HG02678 (cell line): Measurements from ENCODE around the gene ACVR1.

ENCODE experiments used
- ATAC-seq: cut with Tn5 transposase; IDR thresholded peaks from one replicate; pipeline ENCODE4 v1.9.1; 2021; ENCODE audit warnings: mild to moderate bottlenecking, moderate library complexity; ENCODE audit not compliant: unreplicated experiment

ACVR1 gene

DNA sequence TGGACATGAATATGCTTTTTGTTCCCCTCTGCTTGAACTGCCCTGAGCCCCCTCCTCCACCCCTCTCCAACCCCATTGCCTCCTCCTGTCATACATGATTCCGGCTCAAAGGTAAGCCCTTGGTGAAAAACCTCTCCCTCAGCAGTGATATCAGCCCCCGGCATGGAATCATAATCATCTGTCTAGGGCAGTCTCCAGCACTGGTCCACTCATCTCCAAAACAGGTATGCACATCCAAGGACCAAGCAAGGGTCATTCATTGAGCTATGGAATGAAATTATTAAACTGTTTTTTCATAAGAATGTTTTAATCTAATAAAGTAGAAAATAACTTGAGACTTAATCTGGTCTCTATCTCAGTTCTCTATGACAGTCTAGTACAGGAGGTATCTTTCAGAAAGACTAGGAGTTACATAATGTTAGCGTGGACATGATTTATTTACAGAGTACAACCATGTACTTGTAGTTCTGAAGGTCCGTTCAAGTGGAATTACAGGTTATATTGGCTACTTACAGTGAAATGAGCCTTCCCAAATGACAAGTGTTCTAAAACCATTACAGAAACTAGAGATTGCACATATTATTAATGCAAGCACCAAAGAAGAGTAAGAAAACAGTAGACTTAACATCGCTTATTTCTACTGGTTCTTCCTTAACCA lies 75.2 kb downstream of the ACVR1 start:
- no peak for ATAC-seq

DNA sequence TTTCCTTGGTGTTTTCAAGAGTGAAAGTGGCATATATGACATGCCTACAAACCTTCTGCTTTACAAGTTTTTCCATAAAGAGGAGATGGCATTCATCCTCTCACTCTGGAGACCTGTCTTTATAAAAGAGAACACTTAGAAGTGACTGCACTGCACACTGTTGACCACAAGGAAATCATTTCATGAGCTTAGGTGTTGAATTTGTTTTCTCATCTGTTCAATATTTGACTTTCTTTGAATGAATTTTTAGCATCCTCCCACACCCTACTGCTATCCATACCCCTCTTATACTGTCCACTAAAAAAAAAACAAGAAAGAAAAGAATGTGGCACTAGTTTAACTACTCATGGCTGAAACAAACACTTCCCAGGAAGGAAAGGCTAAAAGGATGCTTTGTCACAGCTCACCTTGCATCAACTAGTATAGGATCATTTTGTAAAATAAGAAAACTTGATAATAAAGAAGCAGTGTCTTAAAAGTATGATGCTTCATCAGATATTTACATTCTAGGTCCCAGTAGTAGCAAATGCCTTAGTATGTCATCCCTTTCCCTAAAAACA lies 83.0 kb downstream of the ACVR1 start:
- no peak for ATAC-seq

DNA sequence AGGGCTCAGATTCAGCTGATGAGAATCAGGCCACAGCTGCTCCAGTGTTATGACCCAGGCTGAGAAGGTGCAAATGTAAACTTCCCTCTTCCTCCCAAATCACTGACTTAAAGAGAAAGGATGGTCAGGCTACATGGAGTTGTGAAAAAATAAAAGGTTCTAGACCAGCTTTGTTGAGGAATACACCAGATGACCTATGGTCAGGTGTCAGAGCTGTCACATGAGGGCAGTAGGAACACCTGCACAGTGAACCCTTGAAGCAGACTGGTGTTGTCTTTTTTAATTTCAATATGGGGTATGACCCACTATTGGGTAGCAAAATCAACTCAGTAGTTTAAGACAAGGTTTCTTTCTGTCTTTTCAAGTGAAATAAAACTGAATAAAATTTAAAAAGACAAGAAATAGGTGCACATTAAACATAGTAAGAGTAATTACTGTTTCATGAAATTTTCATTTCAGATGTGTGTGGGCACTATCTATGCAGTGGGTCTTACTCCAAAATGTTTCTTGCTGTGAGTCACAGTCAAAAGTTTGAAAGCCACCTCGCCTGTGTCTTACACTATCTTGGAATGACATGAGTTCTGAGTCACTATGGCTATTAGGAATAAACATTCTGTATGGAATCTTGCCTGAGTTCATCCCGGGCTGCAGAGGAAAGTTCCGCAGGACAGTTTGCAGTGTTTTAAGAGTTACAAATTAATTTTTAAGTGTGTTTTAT lies 83.6 kb downstream of the ACVR1 start:
- no peak for ATAC-seq

DNA sequence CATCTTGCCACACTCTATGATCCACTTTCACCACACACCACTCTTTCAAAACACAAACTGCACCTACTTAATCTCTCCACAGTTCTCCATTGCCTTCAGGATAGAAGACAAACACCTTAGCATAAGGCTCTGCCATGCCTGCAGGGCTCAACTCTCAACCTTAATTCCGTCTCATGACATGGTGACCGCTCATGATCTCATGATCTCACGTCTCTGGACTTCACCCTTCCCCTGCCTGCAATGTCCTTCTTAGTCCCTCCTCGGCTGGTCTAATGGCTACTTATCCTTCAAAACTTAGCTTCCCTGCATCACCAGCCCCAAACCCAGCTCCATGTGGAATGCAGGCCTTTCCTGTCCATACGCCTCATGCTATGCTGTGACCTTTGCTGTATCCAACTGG lies 85.3 kb downstream of the ACVR1 start:
- no peak for ATAC-seq

DNA sequence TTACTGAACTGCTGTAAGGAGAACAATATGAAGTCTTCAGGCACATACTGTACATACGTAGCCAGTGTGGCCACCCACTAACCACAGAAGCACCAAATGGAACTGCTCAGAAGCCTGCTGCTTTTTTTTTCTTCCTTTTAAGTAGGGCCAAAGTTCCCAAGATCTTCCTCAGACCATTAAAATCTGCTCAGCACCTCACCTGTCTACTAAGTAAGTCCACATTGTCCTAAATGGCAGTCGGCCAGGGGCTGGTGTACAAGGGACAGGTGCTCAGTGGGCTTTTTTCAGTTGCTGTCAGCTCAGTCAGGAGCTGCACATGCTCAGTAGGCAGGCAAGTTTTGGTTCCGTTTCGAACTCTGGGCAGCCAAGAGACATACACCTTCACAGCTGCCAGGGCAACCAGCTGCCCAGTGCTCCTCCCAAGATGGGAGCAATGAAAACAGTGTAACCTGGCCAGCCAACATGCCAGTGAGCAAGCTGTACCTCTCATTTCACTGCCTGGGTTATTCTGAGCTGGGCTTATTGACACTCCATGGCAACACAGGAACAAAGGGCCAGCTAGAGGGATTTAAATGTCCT lies 86.1 kb downstream of the ACVR1 start:
- ATAC-seq, result no peak

DNA sequence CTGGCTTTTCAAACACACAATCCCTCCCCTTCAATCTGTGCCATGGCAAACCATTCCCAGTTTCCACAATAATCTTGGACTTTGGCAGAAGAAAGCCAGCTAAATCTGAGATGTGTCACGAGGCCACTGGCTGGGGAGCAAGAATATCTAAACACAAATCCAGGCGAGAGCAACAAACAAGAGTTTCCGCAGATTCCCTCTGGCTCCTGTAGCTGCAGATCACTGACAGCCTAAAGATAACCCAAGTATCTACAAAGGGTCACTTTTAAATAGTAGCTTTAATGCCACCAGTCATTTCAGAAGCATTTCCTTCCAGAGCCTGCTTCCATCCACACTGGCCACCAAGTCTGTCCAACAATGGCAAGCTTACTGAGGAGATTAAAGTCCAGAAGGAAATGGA lies 86.9 kb downstream of the ACVR1 start:
- ATAC-seq, result no peak

DNA sequence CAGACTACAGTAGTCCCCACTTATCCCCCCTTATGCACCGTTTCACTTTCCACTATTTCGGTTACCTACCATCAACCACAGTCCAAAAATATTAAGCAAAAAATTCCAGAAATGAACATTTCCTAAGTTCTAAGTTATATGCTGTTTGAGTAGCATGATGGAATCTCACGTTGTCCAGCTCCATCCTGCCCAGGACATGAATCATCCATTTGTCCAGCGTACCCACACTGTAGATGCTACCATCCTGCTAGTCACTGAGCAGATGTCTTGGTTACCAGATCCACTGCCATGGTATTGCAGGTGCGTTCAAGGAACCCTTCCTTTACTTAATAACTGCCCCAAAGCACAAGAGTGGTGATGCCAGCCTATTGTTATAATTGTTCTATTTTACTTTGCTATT lies 87.9 kb downstream of the ACVR1 start:
- no peak for ATAC-seq

DNA sequence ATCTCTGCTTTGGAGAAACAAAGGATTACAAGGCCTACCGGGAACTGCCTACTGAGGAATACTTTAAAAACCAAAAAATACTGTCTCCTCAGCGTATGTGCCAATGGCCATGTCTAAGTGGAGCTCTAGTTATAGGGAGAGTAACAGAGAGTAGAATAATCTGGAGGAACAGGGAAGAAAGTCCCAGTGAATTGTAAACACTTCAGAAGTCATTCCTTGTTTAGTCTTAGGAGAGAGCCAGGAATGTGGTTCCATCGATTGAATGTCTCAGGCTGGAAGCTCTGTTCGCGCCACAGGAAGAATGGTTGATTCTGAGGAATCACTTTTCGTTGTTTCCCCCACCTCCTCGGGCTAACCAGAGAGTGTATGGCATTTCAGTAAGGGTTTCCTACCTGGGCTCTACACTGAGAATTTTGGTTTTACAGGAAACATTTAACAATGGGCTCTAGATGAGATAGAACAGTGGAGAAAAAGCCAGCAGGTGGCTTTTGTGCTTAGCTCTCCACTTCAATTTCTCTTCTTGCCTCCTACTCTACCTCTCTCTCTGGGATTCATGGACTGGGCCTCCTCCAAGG lies 88.7 kb downstream of the ACVR1 start:
- ATAC-seq, result no peak

DNA sequence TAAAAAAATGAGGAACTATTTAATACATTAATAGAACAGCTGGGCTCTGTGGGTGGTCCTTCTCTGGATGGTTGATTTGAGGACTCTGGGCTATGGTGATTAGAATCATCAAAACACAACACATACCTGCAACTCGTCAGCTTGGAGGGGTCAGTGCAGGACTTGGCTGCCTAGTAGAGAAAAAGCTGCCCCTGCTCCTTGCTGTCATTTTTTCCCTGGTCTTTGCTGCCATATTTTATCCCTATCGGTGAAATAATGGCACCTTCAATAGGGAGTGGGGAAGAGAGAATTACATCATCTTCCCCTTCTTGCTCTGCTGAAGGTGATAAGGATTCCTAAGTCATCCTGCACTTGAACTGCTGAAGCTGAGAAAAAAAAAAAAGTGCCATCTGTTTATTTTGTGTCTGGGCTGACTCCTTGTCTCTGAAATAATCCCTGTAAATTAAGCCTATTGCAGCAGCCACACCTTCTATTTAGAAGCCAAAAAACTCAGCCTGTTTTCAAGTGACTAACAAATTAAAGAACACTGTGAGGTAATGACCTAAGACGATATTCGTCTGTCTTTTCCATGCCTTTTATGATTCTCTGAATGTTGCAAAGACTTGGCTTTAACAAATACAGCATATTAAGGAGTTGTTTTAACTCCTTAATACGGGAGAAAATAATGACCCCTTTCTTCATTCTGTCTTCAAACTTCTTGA lies 89.3 kb downstream of the ACVR1 start:
- no peak for ATAC-seq

DNA sequence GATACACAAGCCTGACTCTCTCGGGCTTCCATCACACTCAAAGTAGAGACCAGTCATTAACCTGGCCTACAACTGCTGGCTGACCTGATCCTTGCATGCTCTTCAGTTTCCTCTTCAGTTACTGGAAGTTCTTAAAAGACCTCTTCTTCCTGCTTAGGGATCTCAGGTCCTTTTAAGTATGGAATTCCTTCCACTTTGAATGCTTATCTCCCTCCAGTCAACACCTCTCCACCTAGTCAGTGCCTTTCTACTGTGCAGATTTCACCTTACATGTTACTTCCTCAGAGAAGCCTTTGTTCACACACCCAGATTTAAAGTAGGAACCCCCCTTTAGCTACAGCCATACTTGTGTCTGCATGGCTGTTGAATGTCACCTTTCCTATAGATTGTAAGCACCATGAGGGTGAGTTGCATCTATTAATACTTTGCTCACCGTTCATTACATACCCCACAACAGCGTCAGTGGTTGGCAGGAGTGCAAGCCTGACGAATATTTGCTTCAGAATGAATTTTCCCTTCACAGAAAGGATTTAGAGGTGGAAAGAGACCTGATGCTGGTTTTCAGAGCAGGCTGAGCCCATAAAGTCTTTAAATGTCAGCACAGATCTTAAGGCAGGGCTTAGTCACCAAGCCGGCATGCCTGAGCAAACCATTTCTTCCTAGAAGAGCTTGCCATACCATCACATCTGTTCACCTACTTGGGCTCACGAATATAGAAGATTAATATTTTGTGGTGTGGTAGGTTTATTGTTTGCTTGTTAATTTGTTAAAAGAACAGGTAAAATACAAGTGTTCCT lies 90.1 kb downstream of the ACVR1 start:
- ATAC-seq, result no peak

DNA sequence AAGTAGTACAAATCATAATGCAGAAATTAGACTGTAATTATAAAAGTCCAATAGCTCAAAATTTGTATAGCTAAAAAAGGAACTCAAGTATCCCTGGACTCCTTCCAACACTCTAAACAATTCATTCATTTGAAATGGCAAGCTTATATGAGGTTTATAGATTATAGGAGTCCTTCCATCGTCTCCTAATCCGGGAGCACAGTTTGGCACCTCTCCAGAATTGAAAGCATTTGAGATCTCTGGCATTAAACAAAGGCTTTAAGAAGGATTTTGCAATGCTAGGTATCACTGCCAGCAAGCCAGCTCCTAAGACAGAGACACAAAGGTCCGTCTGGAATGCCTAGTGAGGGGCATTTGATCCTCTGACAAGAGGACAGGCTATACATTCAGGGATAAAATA lies 90.9 kb downstream of the ACVR1 start:
- ATAC-seq, result no peak

DNA sequence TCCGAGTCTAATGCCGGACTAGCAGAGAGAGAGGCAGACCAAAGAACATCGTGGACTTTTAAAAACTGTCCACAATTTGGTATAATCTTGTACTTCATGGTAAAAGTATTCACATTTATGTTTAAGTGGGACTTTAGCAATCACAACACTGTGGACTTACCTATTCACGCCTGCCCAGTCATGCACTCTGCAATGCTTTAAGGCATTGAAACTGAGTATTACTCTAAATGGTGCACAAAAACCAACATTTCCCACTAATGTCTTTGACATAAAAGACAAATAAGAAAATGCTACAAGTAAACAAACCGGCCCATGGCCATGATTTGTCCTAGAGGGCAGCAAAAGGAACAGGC lies 91.3 kb downstream of the ACVR1 start:
- ATAC-seq, result no peak

DNA sequence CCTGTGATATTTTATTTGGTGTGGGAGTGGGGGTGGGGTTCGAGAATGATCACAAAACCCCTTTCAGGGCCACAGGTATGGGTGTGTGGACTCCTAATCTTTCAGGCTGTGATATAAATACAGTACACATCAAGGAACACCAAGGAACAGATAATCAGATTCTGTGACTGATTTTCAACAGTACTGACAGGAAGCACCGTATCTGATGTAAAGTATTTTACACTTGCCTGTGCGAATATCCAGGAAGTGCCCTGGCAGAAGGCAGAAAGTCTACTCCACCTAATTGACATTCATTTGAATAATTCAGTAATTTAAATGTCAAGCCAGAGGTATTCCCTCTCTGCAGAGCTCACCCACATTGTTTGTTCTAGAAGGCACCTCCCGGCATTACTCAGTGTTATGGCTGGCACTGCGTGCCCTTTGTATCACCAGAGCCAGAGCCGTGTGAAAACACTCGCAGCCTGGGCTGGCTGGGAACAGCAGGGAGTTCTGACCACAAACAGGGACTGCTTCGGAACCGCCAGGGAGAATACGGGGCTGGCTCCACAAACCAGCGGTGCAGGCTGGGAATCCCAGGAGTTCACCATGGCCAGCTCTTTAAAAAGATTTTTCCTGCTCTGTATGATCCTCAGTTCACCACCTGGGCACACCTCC lies 91.8 kb downstream of the ACVR1 start:
- no peak for ATAC-seq

DNA sequence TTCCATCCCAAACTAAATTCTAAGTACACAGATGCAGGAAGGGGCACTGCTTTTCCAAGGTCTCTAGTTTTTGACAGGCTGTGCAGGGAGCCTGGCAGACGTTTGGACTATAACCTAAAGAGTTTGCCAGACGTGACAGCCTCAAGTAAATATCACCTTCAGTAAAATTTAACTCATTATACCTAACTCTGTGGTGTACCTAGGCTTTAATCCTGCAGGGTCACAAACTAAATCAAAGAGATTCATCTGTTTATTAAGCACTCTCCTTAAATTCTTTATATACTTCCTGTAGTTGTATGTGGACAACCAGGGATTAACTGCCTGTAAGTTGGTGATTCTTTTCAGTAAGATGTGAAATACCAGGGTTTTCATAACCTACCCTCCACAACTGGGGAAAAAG lies 92.9 kb downstream of the ACVR1 start:
- ATAC-seq, result no peak

DNA sequence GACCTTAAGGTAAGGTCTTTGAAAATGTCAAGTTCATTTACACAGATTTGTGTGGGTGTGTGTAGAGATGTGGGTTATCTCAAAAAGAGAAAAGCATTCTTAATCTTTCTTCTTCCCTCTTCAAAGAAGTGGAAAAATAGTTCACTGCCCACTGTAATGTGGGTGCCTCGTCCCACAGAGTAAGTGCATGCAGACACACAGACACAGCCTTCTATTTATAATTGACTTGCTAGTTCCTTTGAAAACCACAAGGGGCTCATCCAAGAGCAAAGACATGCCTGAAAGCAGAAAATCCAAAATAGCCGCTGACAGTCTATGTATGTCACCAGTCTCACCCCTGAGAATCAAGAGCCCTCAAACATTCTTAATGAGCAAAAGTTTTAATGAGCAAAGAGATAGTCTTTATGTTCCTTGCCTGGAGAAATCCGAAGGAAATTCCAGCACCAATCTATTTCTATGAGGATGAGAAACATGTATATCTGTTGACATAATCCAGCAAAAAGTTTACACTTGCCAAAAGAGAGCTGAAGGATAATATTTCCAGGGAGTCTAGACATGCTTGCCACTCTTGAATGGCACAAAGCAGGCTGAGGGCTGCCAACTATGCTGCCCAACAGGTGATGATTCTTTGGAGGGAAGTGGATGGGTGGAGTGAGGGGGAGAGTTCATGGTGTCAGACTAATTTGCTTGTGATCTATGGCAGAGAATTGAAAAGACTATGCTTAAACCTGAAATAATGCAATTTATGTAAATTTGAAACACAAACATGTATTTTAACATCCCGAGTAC lies 93.9 kb downstream of the ACVR1 start:
- ATAC-seq, result no peak

DNA sequence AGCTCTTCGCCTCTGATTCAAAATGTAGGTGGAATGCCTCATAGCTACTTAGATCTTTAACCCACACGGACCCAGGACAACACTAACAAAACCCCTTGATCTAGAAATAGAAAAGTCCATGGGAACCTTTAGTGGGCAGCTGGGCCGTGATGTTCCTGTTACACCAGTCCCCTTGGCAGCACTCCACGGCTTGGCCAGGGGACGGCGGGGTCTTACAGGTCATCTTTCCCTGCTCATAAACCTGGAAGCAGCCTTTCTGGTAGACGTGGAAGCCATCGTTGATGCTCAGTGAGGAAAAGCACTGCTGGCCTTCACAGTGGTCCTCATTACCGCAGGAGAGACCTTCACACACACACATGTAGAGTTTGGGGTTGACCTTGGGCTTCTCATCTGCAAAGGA lies 95.9 kb downstream of the ACVR1 start:
- no peak for ATAC-seq

DNA sequence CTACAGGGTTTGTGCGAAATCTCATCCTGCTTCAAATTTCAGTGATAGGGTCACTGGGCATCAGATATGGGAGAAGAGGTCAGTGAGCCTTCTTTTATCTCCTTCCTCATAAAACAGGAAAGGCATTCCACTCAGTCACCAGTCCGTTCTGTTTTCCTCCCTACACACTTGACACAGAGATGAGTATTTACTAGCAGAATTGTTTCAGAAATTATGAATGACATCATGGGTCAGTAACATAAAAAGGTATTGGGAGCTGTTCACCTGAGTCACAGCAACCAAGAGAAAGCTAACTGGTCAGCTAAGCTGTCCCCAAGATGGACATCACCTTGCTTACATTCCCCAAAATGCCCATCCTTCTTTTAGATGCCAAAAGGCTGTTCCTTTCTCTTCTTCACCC lies 96.3 kb downstream of the ACVR1 start:
- ATAC-seq, result no peak

DNA sequence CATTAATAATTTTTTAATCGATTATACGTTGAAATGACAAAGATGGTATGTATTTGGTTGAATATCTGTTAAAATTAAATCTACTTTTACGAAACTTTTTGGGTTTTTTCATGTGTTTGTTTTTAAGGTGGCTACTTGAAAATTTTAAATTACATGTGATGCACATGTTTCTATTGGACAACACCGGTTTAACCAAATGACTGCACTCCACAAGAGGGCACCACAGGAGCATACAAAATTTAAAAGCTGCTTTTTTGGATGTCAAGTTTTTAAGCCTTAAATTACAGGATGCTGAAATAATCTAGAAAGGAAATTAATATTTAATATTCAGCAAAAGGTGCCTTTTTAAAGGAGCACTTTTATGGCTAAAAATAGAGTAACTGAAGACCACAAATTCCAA lies 98.7 kb downstream of the ACVR1 start:
- no peak for ATAC-seq

DNA sequence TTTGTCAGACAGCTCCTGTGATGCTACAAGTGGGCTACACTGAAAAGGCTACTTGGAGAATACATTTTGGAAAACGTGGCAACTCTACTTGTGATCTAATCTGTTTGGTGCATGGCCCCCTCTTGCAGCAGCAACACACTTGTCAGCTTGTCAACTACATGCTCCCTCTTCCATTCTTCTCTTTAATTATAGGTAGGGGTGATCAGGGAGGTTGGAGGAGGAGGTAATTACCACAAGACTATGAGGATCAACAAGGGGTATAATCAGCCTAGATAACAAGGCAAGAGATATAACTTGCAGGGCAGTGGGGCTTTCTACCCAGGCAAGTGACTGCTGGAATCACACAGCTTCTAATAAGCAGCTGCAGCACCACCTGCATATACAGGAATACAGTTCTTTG lies 104.9 kb downstream of the ACVR1 start:
- no peak for ATAC-seq
